Stimulated activated CD4-positive, alpha-beta T cell treated with anti-CD3 and anti-CD28 coated beads, Interleukin-12 subunit alpha, Interleukin-12 subunit beta, amount 100 ng/mL, for 48 hours (primary cell): Measurements from ENCODE around the gene LYL1.
A peak's percentile ranks its signal among the peaks of the same experiment; 100 is the strongest.

Experiments used
- DNase-seq, 3 donors: peaks; one replicate each; pipeline ENCODE4 v3.0.0-alpha.2; 2020; ENCODE audit warnings: low read depth in 2 of 3, low spot score in 1 of 3

LYL1 gene

GRCh38 chr19:13057744-13058143 lies 44.9 kb downstream of the LYL1 start:
- no peak for DNase-seq

- no peak for DNase-seq
Observed at GRCh38 chr19:13057147-13057572, 45.5 kb downstream of the LYL1 start.

- DNase-seq, result no peak
Observed at GRCh38 chr19:13056052-13056660, 46.5 kb downstream of the LYL1 start.

GRCh38 chr19:13055213-13056051 lies 47.2 kb downstream of the LYL1 start:
- DNase-seq, result no peak

GRCh38 chr19:13054626-13055212 lies 47.9 kb downstream of the LYL1 start:
- DNase-seq, result no peak

- DNase-seq, result no peak
Observed at GRCh38 chr19:13053761-13054625, 48.7 kb downstream of the LYL1 start.

- DNase-seq, result no peak
Observed at GRCh38 chr19:13053238-13053637, 49.4 kb downstream of the LYL1 start.

GRCh38 chr19:13052447-13053175 lies 50.0 kb downstream of the LYL1 start:
- no peak for DNase-seq

GRCh38 chr19:13051557-13052165 lies 51.0 kb downstream of the LYL1 start:
- DNase-seq, result peak in 1 of 3 donors; percentile 20

- DNase-seq, result no peak
Observed at GRCh38 chr19:13050274-13050673, 52.4 kb downstream of the LYL1 start.
